Neuronal stem cell (in vitro differentiated cells): ENCODE results near the gene CRADD.

Source experiments
- DNase-seq: peaks from one replicate; pipeline ENCODE4 v3.0.0-alpha.2; 2013; ENCODE audit warnings: low spot score
- H2AFZ ChIP-seq: one replicate; pipeline ENCODE4 v1.6.1; 2013; ENCODE audit warnings: mild to moderate bottlenecking, low read length, inconsistent platforms
- H2AK5ac ChIP-seq: 2 replicates; pipeline ENCODE4 v1.6.1; 2013; ENCODE audit warnings: low read depth, mild to moderate bottlenecking, inconsistent platforms, low read length, moderate library complexity, mixed read lengths
- H2BK120ac ChIP-seq: 2 replicates; pipeline ENCODE4 v1.6.1; 2013; ENCODE audit warnings: low read depth, mild to moderate bottlenecking, inconsistent platforms, low read length, moderate library complexity, mixed read lengths
- H2BK12ac ChIP-seq: one replicate; pipeline ENCODE4 v1.6.1; 2013; ENCODE audit warnings: low read length, inconsistent platforms
- H2BK15ac ChIP-seq: 2 replicates; pipeline ENCODE4 v1.6.1; 2013; ENCODE audit warnings: mild to moderate bottlenecking, low read length, inconsistent platforms, mixed read lengths
- H2BK5ac ChIP-seq: one replicate; pipeline ENCODE4 v1.6.1; 2013; ENCODE audit warnings: inconsistent platforms, mild to moderate bottlenecking, low read length, moderate library complexity
- H3K14ac ChIP-seq: one replicate; pipeline ENCODE4 v1.6.1; 2013; ENCODE audit warnings: low read length, inconsistent platforms
- H3K18ac ChIP-seq: 2 replicates; pipeline ENCODE4 v1.6.1; 2013; ENCODE audit warnings: low read length, inconsistent platforms
- H3K23ac ChIP-seq: 2 replicates; pipeline ENCODE4 v1.6.1; 2013; ENCODE audit warnings: low read depth, mild to moderate bottlenecking, mixed read lengths, low read length, inconsistent platforms; ENCODE audit not compliant: poor library complexity
- H3K27ac ChIP-seq: replicated peaks from 3 replicates; pipeline ENCODE4 v1.5.1; 2013; ENCODE audit warnings: low read length, inconsistent platforms
- H3K27me3 ChIP-seq, 3 experiments: 2 replicates each; pipeline ENCODE4 v1.6.1; 2013; ENCODE audit warnings: low read length in 3 of 3, mild to moderate bottlenecking in 2 of 3, inconsistent platforms in 1 of 3, low read depth in 1 of 3, mixed read lengths in 1 of 3, moderate library complexity in 1 of 3; ENCODE audit not compliant: control insufficient read depth in 3 of 3, insufficient read depth in 3 of 3
- H3K36me3 ChIP-seq, 2 donors: replicated peaks in 1 of 2; 2 replicates each; pipeline ENCODE4 v1.6.1; 2013; ENCODE audit warnings: low read length in 2 of 2; ENCODE audit not compliant: control insufficient read depth in 2 of 2, insufficient read depth in 2 of 2
- H3K4ac ChIP-seq: 2 replicates; pipeline ENCODE4 v1.6.1; 2013; ENCODE audit warnings: inconsistent platforms, mild to moderate bottlenecking, low read length, moderate library complexity
- H3K4me1 ChIP-seq, 2 donors: 1 replicate in 1 of 2; 2 replicates in 1 of 2; pipeline ENCODE4 v1.6.1; 2013; ENCODE audit warnings: low read length in 2 of 2, low read depth in 1 of 2; ENCODE audit not compliant: control insufficient read depth in 2 of 2, insufficient read depth in 1 of 2
- H3K4me2 ChIP-seq: one replicate; pipeline ENCODE4 v1.6.1; 2013; ENCODE audit warnings: mild to moderate bottlenecking, low read length, inconsistent platforms; ENCODE audit not compliant: insufficient read depth, poor library complexity, severe bottlenecking
- H3K4me3 ChIP-seq, 2 donors: 2 replicates each; pipeline ENCODE4 v1.5.1; 2013; ENCODE audit warnings: low read length in 2 of 2, mild to moderate bottlenecking in 2 of 2, inconsistent platforms in 1 of 2, moderate library complexity in 1 of 2
- H3K79me1 ChIP-seq: one replicate; pipeline ENCODE4 v1.6.1; 2013; ENCODE audit warnings: low read depth, mild to moderate bottlenecking, inconsistent platforms, low read length, moderate library complexity
- H3K9ac ChIP-seq: one replicate; pipeline ENCODE4 v1.6.1; 2013; ENCODE audit warnings: mild to moderate bottlenecking, low read depth, low read length, inconsistent platforms; ENCODE audit not compliant: poor library complexity
- H3K9me3 ChIP-seq, 2 donors: replicated peaks in 1 of 2; 2 replicates each; pipeline versions ENCODE3 to v1.6.1; 2013; ENCODE audit warnings: low read length in 2 of 2, mild to moderate bottlenecking in 2 of 2, inconsistent platforms in 1 of 2, low read depth in 1 of 2, mixed read lengths in 1 of 2, moderate library complexity in 1 of 2; ENCODE audit not compliant: control insufficient read depth in 2 of 2, insufficient read depth in 1 of 2
- H4K8ac ChIP-seq: one replicate; pipeline ENCODE4 v1.6.1; 2013; ENCODE audit warnings: low read depth, mild to moderate bottlenecking, inconsistent platforms, low read length, moderate library complexity
- H4K91ac ChIP-seq: one replicate; pipeline ENCODE4 v1.6.1; 2013; ENCODE audit warnings: low read length, low read depth, mild to moderate bottlenecking, inconsistent platforms; ENCODE audit not compliant: poor library complexity
- WGBS, 2 donors: extraction: QIAGEN DNeasy Blood & Tissue Kit; methylation state at CpG; one replicate each; pipeline ENCODE4 v1.1.7; 2013; ENCODE audit warnings: missing lambda C conversion rate in 2 of 2, mixed read lengths in 1 of 2; ENCODE audit not compliant: insufficient read length in 2 of 2, insufficient replicate concordance in 1 of 2; ENCODE audit errors: extremely low coverage in 2 of 2; 5-methylcytosine and 5-hydroxymethylcytosine counted together

Gene CRADD

GRCh38 chr12:93767524-93767863, 90.3 kb downstream of the CRADD start:
- H3K4me3 ChIP-seq: no peak overlapping the region
- no peak overlapping the region for H2BK5ac ChIP-seq
- no peak overlapping the region for H3K14ac ChIP-seq
- no peak overlapping the region for H3K23ac ChIP-seq
- no peak overlapping the region for H4K91ac ChIP-seq
- H3K4me1 ChIP-seq: peaks cover 2 to 13% of the 10 kb centered on the region in 2 donors
- no peak overlapping the region for H2BK15ac ChIP-seq
- no peaks in the 10 kb centered on the region for H3K27me3 ChIP-seq
- H2AK5ac ChIP-seq: no peak overlapping the region
- no peak overlapping the region for H2BK12ac ChIP-seq
- no peaks in the 10 kb centered on the region for H3K36me3 ChIP-seq
- DNase-seq: no peak
- no peak overlapping the region for H3K18ac ChIP-seq
- no peak overlapping the region for H3K4me2 ChIP-seq
- H3K27ac ChIP-seq: no peak overlapping the region
- no peak overlapping the region for H2AFZ ChIP-seq
- H4K8ac ChIP-seq: no peak overlapping the region
- H3K4ac ChIP-seq: no peak overlapping the region
- H3K9me3 ChIP-seq: no peaks in the 10 kb centered on the region
- no peak overlapping the region for H2BK120ac ChIP-seq
- H3K79me1 ChIP-seq: no peaks in the 10 kb centered on the region
- H3K9ac ChIP-seq: no peak overlapping the region

- Histone ChIP-seq H3K27me3 (no peaks in the 10 kb centered on the region), H3K23ac (no peak overlapping the region)
Observed at GRCh38 chr12:93772003-93772700, 95.0 kb downstream of the CRADD start.

GRCh38 chr12:93773122-93773871, 96.1 kb downstream of the CRADD start:
- DNase-seq: no peak
- Histone ChIP-seq H2AK5ac (no peak overlapping the region), H2BK15ac (no peak overlapping the region)

More at GRCh38 chr12:93772003-93772700, 95.0 kb downstream of the CRADD start:
- Histone ChIP-seq H3K4ac (no peak overlapping the region), H3K4me1 (peaks cover 0 to 3% of the 10 kb centered on the region in 2 donors), H2BK120ac (no peak overlapping the region), H3K4me3 (no peak overlapping the region), H3K27ac (no peak overlapping the region), H4K8ac (no peak overlapping the region), H3K9me3 (no peaks in the 10 kb centered on the region), H2AK5ac (no peak overlapping the region), H4K91ac (no peak overlapping the region), H2BK5ac (no peak overlapping the region), H2AFZ (no peak overlapping the region), H3K9ac (no peak overlapping the region), H3K14ac (no peak overlapping the region), H3K18ac (no peak overlapping the region), H3K79me1 (no peaks in the 10 kb centered on the region), H2BK15ac (no peak overlapping the region), H3K36me3 (no peaks in the 10 kb centered on the region), H2BK12ac (no peak overlapping the region), H3K4me2 (no peak overlapping the region)
- no peak for DNase-seq
- no CpG with 5 or more reads among the region's 3 CpGs for WGBS, 2 donors

GRCh38 chr12:93776581-93777018, 99.4 kb downstream of the CRADD start:
- no peaks in the 10 kb centered on the region for H3K36me3 ChIP-seq
- H3K27me3 ChIP-seq: no peaks in the 10 kb centered on the region
- no peak overlapping the region for H3K27ac ChIP-seq
- WGBS, 2 donors: no CpG with 5 or more reads among the region's 2 CpGs
- no peak overlapping the region for H2AFZ ChIP-seq
- H3K4ac ChIP-seq: no peak overlapping the region
- H4K91ac ChIP-seq: no peak overlapping the region
- H3K18ac ChIP-seq: no peak overlapping the region
- no peak overlapping the region for H2AK5ac ChIP-seq
- H2BK120ac ChIP-seq: no peak overlapping the region
- H4K8ac ChIP-seq: no peak overlapping the region
- no peak overlapping the region for H2BK12ac ChIP-seq
- no peak overlapping the region for H3K4me2 ChIP-seq
- H3K79me1 ChIP-seq: no peaks in the 10 kb centered on the region
- DNase-seq: no peak
- no peak overlapping the region for H3K4me3 ChIP-seq
- no peaks in the 10 kb centered on the region for H3K9me3 ChIP-seq
- no peak overlapping the region for H2BK15ac ChIP-seq
- no peak overlapping the region for H3K14ac ChIP-seq
- H2BK5ac ChIP-seq: no peak overlapping the region
- H3K4me1 ChIP-seq: peaks cover 0 to 11% of the 10 kb centered on the region in 2 donors
- no peak overlapping the region for H3K9ac ChIP-seq
- H3K23ac ChIP-seq: no peak overlapping the region

More at GRCh38 chr12:93773122-93773871, 96.1 kb downstream of the CRADD start:
- Histone ChIP-seq H4K91ac (peak overlapping the region; percentile 41), H4K8ac (no peak overlapping the region), H2BK5ac (no peak overlapping the region), H2BK120ac (no peak overlapping the region), H3K27ac (no peak overlapping the region), H3K9me3 (no peaks in the 10 kb centered on the region), H3K4ac (no peak overlapping the region), H3K18ac (no peak overlapping the region), H3K9ac (no peak overlapping the region), H3K4me3 (no peak overlapping the region), H3K36me3 (no peaks in the 10 kb centered on the region), H3K79me1 (no peaks in the 10 kb centered on the region), H3K4me1 (peaks cover 0 to 11% of the 10 kb centered on the region in 2 donors), H3K14ac (no peak overlapping the region), H2AFZ (no peak overlapping the region), H2BK12ac (no peak overlapping the region), H3K23ac (no peak overlapping the region), H3K4me2 (no peak overlapping the region), H3K27me3 (no peaks in the 10 kb centered on the region)
- WGBS, 2 donors: no CpG with 5 or more reads among the region's 5 CpGs
